Measurements from ENCODE around the gene COX7A2L. TPM values are rescaled to one million over a fixed set of nuclear protein-coding genes. Genes with fewer than 3 reads are reported as not detected.

Gene COX7A2L
- total and polyA plus RNA-seq, 2 experiments from 2014 or later = 112 to 149 TPM

DNA sequence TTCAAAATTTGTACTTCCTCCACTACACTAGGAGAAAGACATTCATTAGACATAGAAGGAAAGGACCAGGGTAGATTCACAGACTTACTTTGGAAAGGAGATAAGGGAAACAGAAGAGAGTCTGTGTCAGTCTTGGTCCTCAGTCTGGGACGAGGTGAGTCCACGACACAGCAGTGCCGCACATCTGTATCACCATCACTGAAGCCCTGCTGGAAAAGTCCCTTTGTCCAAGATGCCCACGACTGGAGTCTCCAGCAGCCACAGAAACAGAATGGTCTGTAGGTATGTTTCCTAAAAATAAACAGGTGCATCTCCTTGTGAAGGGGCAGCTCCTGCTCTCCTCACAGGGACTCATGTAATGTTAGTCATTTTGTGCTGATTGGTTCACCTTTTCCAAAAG lies 27.4 kb downstream of the COX7A2L start:
- TF ChIP-seq EZH2phosphoT487 (IDR thresholded peaks at IDR 0.05; ENCODE audit: unreplicated experiment) (no peak), JUNB (IDR thresholded peaks at IDR 0.05; ENCODE audit: unreplicated experiment) (no peak), EZH2 (IDR thresholded peaks at IDR 0.05; ENCODE audit: low read depth, unreplicated experiment) (no peak), ZNF331 (CRISPR knock-in tag; IDR thresholded peaks at IDR 0.05; ENCODE audit: low read depth) (no peak), NANOG (IDR thresholded peaks at IDR 0.05; ENCODE audit: borderline replicate concordance) (no peak), POLR2AphosphoS5 (IDR thresholded peaks at IDR 0.05; ENCODE audit: low read depth) (no peak), STAT1 (IDR thresholded peaks at IDR 0.05; ENCODE audit: unreplicated experiment) (no peak), ZNF114 (CRISPR knock-in tag; IDR thresholded peaks at IDR 0.05) (no peak), CREB1 (CRISPR knock-in tag; IDR thresholded peaks at IDR 0.05; ENCODE audit: low read depth) (no peak)
- TF ChIP-seq, protein P1, sequence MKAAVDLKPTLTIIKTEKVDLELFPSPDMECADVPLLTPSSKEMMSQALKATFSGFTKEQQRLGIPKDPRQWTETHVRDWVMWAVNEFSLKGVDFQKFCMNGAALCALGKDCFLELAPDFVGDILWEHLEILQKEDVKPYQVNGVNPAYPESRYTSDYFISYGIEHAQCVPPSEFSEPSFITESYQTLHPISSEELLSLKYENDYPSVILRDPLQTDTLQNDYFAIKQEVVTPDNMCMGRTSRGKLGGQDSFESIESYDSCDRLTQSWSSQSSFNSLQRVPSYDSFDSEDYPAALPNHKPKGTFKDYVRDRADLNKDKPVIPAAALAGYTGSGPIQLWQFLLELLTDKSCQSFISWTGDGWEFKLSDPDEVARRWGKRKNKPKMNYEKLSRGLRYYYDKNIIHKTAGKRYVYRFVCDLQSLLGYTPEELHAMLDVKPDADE (IDR thresholded peaks at IDR 0.05) = no peak
- TF ChIP-seq, protein P2, sequence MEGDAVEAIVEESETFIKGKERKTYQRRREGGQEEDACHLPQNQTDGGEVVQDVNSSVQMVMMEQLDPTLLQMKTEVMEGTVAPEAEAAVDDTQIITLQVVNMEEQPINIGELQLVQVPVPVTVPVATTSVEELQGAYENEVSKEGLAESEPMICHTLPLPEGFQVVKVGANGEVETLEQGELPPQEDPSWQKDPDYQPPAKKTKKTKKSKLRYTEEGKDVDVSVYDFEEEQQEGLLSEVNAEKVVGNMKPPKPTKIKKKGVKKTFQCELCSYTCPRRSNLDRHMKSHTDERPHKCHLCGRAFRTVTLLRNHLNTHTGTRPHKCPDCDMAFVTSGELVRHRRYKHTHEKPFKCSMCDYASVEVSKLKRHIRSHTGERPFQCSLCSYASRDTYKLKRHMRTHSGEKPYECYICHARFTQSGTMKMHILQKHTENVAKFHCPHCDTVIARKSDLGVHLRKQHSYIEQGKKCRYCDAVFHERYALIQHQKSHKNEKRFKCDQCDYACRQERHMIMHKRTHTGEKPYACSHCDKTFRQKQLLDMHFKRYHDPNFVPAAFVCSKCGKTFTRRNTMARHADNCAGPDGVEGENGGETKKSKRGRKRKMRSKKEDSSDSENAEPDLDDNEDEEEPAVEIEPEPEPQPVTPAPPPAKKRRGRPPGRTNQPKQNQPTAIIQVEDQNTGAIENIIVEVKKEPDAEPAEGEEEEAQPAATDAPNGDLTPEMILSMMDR (conservative IDR thresholded peaks at IDR 0.05; ENCODE audit: low read depth in 2 of 2) = no peak
- TF ChIP-seq, protein P3, sequence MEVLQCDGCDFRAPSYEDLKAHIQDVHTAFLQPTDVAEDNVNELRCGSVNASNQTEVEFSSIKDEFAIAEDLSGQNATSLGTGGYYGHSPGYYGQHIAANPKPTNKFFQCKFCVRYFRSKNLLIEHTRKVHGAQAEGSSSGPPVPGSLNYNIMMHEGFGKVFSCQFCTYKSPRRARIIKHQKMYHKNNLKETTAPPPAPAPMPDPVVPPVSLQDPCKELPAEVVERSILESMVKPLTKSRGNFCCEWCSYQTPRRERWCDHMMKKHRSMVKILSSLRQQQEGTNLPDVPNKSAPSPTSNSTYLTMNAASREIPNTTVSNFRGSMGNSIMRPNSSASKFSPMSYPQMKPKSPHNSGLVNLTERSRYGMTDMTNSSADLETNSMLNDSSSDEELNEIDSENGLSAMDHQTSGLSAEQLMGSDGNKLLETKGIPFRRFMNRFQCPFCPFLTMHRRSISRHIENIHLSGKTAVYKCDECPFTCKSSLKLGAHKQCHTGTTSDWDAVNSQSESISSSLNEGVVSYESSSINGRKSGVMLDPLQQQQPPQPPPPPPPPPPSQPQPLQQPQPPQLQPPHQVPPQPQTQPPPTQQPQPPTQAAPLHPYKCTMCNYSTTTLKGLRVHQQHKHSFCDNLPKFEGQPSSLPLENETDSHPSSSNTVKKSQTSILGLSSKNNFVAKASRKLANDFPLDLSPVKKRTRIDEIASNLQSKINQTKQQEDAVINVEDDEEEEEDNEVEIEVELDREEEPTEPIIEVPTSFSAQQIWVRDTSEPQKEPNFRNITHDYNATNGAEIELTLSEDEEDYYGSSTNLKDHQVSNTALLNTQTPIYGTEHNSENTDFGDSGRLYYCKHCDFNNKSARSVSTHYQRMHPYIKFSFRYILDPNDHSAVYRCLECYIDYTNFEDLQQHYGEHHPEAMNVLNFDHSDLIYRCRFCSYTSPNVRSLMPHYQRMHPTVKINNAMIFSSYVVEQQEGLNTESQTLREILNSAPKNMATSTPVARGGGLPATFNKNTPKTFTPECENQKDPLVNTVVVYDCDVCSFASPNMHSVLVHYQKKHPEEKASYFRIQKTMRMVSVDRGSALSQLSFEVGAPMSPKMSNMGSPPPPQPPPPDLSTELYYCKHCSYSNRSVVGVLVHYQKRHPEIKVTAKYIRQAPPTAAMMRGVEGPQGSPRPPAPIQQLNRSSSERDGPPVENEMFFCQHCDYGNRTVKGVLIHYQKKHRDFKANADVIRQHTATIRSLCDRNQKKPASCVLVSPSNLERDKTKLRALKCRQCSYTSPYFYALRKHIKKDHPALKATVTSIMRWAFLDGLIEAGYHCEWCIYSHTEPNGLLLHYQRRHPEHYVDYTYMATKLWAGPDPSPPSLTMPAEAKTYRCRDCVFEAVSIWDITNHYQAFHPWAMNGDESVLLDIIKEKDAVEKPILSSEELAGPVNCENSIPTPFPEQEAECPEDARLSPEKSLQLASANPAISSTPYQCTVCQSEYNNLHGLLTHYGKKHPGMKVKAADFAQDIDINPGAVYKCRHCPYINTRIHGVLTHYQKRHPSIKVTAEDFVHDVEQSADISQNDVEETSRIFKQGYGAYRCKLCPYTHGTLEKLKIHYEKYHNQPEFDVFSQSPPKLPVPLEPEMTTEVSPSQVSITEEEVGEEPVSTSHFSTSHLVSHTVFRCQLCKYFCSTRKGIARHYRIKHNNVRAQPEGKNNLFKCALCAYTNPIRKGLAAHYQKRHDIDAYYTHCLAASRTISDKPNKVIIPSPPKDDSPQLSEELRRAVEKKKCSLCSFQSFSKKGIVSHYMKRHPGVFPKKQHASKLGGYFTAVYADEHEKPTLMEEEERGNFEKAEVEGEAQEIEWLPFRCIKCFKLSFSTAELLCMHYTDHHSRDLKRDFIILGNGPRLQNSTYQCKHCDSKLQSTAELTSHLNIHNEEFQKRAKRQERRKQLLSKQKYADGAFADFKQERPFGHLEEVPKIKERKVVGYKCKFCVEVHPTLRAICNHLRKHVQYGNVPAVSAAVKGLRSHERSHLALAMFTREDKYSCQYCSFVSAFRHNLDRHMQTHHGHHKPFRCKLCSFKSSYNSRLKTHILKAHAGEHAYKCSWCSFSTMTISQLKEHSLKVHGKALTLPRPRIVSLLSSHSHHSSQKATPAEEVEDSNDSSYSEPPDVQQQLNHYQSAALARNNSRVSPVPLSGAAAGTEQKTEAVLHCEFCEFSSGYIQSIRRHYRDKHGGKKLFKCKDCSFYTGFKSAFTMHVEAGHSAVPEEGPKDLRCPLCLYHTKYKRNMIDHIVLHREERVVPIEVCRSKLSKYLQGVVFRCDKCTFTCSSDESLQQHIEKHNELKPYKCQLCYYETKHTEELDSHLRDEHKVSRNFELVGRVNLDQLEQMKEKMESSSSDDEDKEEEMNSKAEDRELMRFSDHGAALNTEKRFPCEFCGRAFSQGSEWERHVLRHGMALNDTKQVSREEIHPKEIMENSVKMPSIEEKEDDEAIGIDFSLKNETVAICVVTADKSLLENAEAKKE (CRISPR knock-in tag; IDR thresholded peaks at IDR 0.05) = no peak
- TF ChIP-seq, protein P4, sequence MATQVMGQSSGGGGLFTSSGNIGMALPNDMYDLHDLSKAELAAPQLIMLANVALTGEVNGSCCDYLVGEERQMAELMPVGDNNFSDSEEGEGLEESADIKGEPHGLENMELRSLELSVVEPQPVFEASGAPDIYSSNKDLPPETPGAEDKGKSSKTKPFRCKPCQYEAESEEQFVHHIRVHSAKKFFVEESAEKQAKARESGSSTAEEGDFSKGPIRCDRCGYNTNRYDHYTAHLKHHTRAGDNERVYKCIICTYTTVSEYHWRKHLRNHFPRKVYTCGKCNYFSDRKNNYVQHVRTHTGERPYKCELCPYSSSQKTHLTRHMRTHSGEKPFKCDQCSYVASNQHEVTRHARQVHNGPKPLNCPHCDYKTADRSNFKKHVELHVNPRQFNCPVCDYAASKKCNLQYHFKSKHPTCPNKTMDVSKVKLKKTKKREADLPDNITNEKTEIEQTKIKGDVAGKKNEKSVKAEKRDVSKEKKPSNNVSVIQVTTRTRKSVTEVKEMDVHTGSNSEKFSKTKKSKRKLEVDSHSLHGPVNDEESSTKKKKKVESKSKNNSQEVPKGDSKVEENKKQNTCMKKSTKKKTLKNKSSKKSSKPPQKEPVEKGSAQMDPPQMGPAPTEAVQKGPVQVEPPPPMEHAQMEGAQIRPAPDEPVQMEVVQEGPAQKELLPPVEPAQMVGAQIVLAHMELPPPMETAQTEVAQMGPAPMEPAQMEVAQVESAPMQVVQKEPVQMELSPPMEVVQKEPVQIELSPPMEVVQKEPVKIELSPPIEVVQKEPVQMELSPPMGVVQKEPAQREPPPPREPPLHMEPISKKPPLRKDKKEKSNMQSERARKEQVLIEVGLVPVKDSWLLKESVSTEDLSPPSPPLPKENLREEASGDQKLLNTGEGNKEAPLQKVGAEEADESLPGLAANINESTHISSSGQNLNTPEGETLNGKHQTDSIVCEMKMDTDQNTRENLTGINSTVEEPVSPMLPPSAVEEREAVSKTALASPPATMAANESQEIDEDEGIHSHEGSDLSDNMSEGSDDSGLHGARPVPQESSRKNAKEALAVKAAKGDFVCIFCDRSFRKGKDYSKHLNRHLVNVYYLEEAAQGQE (IDR thresholded peaks at IDR 0.05; ENCODE audit: unreplicated experiment) = no peak
- Histone ChIP-seq H3F3A (replicated peaks; ENCODE audit: low read depth) (0 out of 2 replicates have a peak, but pooled peaks cover 3% of the 10 kb centered on the region), H3K4me1 (ENCODE audit: insufficient read depth) (no peaks in the 10 kb centered on the region), H3K27me3 (ENCODE audit: insufficient read depth) (no peaks in the 10 kb centered on the region), H2AFZ (no peak overlapping the region), H3K9me2 (ENCODE audit: insufficient read depth) (no peaks in the 10 kb centered on the region), H3K4me3 (no peak overlapping the region), H3K36me3 (ENCODE audit: insufficient read depth) (peaks cover 29% of the 10 kb centered on the region), H3K79me2 (replicated peaks; ENCODE audit: insufficient read depth) (no peaks in the 10 kb centered on the region), H3K4me2 (no peak overlapping the region), H3K27ac (ENCODE audit: low read depth) (no peak overlapping the region), H4K20me1 (replicated peaks; ENCODE audit: insufficient read depth) (peaks cover 13% of the 10 kb centered on the region; the same call in 1 of the 2 replicates)
- peaks cover 5% of the 10 kb centered on the region for H3K27me3 Mint-ChIP-seq (ENCODE audit: insufficient read depth, low read depth, poor library complexity)
- H3K9me3 Mint-ChIP-seq = no peaks in the 10 kb centered on the region
- ATAC-seq = no peak
- H3K4me1 Mint-ChIP-seq = no peaks in the 10 kb centered on the region
- H3K36me3 Mint-ChIP-seq (ENCODE audit: low read depth) = peaks cover 49% of the 10 kb centered on the region
- no peak for DNase-seq (ENCODE audit: low spot score)
- no peak overlapping the region for H3K27ac Mint-ChIP-seq
- H3K4me3 Mint-ChIP-seq = no peak overlapping the region
